Chondrocyte (in vitro differentiated cells): ENCODE results near the gene RHBDF2. TPM values are rescaled to one million over a fixed set of nuclear protein-coding genes. Genes with fewer than 3 reads are reported as not detected.

Experiments used
- DNase-seq: peaks from one replicate; pipeline ENCODE4 v3.0.0; 2021; ENCODE audit warnings: mixed read lengths, low spot score
- H3K27ac Mint-ChIP-seq: one replicate; pipeline ENCODE4 v1.8.0; 2021; ENCODE audit warnings: mild to moderate bottlenecking, moderate library complexity, mixed read lengths; ENCODE audit not compliant: unreplicated experiment
- H3K27me3 Mint-ChIP-seq: 2 replicates; pipeline ENCODE4 v1.8.0; 2021; ENCODE audit warnings: low read depth, mixed read lengths
- H3K36me3 Mint-ChIP-seq: 2 replicates; pipeline ENCODE4 v1.8.0; 2021; ENCODE audit warnings: low read depth, mixed read lengths
- H3K4me1 Mint-ChIP-seq: 2 replicates; pipeline ENCODE4 v1.8.0; 2021; ENCODE audit warnings: low read depth, mild to moderate bottlenecking, mixed read lengths
- H3K4me3 Mint-ChIP-seq: one replicate; pipeline ENCODE4 v1.8.0; 2021; ENCODE audit warnings: mild to moderate bottlenecking, moderate library complexity, mixed read lengths; ENCODE audit not compliant: unreplicated experiment
- H3K9me3 Mint-ChIP-seq: 2 replicates; pipeline ENCODE4 v1.8.0; 2021; ENCODE audit warnings: low read depth, mixed read lengths
- CTCF ChIP-seq: fragments of 200-600 bp; sonication (generic); IDR thresholded peaks from 2 replicates; pipeline ENCODE4 v1.5.0; 2021; ENCODE audit warnings: antibody characterized with exemption, mild to moderate bottlenecking, moderate library complexity
- total RNA-seq: library from RNA; stranded (reverse); gene quantifications from 3 replicates; pipeline ENCODE4 v1.2.1, GENCODE V29; 2021

Gene RHBDF2
- total RNA-seq, 1 donor from 2014 or later = 5.4 TPM

GRCh38 chr17:76462556-76463290 is 38.5 kb downstream of the RHBDF2 start:
- Mint-ChIP-seq H3K4me1 (peaks cover 3% of the 10 kb centered on the region), H3K4me3 (no peak overlapping the region), H3K9me3 (no peaks in the 10 kb centered on the region), H3K36me3 (no peaks in the 10 kb centered on the region), H3K27ac (no peak overlapping the region), H3K27me3 (no peaks in the 10 kb centered on the region)
- no peak for TF ChIP-seq CTCF
- no peak for DNase-seq

DNA sequence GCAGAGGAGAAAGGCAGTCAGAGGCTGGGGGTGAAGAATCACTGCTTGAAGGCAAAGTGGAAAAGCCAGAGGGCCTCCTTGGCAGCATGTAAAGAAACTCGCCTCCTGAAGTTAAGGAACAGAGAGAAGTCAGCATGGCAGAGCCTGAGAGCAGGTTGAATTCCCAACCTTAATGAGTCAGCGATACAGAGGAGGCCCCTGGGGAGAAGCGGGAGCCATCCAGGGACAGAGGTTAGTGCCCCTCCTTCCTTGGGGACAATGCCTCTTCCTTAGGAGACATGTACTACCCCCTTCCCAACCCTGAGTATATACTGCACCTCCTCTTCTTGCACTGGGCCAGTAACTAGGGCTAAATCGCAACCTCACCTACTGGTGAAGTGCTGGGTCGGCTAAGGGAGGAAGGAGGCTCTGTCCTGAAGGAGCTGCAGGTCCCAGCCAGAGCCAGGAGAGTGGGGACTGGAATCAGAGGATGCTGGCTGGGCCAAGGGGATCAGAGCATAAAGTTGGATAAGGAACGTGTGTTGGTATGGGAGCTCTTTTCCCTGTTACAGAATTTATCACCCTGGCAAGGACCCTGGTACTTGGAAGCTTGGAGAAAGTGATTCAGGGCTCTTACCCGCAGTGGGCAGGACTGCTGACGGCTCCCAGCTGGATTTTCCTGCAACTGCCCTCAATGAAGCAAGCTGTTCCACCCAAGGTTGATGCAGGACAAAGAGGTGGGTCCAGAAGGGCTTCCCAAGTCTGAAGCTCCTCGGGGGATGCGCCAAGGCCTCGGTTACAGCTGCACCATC is 39.3 kb downstream of the RHBDF2 start:
- H3K27ac Mint-ChIP-seq = no peak overlapping the region
- no peaks in the 10 kb centered on the region for H3K36me3 Mint-ChIP-seq
- no peak for TF ChIP-seq CTCF
- no peak overlapping the region for H3K4me3 Mint-ChIP-seq
- H3K4me1 Mint-ChIP-seq = peaks cover 3% of the 10 kb centered on the region
- no peaks in the 10 kb centered on the region for H3K9me3 Mint-ChIP-seq
- no peaks in the 10 kb centered on the region for H3K27me3 Mint-ChIP-seq
- no peak for DNase-seq

DNA sequence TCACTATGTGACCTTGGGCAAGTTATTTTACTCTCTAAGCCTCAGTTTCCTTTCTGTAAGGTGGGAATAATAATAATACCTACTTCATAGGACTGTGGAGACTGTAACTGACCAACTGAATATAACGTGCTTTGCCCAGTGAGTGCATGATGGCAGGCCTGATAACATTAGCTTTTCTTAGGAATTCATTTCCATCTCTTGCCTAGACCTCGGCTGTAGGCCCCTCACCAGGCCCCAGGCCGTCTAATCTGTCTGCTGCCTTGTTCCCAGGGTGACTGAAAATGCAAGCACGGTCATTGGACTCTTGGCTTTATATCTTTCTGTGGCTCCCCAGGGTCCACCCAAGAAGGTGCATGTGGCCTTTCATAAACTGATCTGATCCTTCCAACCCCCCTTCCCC is 41.5 kb downstream of the RHBDF2 start:
- no peak for TF ChIP-seq CTCF
- H3K4me1 Mint-ChIP-seq = no peaks in the 10 kb centered on the region
- no peak overlapping the region for H3K27ac Mint-ChIP-seq
- H3K27me3 Mint-ChIP-seq = no peaks in the 10 kb centered on the region
- H3K4me3 Mint-ChIP-seq = no peak overlapping the region
- no peaks in the 10 kb centered on the region for H3K9me3 Mint-ChIP-seq
- no peak for DNase-seq
- H3K36me3 Mint-ChIP-seq = no peaks in the 10 kb centered on the region

DNA sequence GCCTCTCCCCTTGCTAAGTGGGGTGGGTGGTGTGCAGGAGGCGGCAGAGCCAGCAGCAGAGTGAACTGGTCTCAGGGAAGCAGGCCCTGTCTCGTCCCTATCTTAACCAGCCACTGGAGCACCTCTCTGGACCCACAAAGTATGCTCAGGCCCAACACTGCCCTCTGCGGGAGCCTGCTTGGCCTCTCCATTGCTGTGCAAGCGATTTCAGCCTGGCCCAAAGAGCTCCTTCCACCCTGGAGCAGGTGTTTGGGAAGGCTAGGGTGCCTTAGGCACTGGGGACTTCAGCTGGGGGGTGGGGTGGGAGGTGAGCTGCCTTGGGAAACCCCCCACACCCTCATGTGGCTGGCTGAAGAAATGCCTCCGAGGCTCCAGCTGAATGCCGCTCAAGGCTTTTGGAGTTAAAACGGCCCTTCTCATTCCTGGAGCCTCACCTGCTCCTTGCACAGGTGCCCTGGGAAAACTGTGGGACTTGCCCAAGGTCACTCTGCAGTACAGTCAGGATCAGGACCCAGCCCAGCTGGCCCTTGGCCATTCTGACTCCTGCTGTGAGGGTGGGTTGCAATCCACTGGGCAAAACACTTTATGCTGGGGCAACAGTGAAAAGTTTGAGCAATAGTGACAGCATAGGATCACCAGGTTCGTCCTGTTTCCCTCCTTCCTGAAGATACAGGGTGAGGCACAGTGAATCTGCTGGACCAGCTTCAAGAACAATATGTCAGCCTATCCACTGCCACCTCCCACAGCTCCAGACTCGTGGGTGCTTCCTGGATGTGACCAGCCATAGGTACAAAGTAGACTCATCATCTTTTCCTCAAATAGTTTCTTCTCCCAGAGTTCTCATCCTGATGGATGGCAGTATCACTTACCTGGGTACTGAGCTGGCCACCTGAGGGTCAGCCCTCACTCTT is 42.4 kb downstream of the RHBDF2 start:
- DNase-seq = no peak
- Mint-ChIP-seq H3K4me1 (no peaks in the 10 kb centered on the region), H3K9me3 (no peaks in the 10 kb centered on the region), H3K36me3 (no peaks in the 10 kb centered on the region), H3K27ac (no peak overlapping the region), H3K27me3 (no peaks in the 10 kb centered on the region), H3K4me3 (no peak overlapping the region)
- peak; percentile 74 for TF ChIP-seq CTCF

DNA sequence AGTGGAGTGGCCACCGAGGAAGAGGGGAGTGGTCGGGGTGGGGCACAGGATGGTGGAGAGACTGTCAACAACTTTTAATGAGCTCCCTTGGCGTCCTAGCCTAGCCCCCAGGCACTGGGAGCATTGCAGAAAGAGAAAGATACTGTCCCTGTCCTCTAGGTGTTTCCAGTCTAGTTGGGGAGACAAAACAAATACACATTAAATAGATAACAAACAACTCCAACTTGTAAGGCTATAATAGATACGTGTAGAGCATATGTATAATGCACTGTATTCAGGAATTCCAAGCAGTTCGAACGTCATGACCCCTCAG is 47.8 kb downstream of the RHBDF2 start:
- TF ChIP-seq CTCF = peak; percentile 26
- peak overlapping the region; percentile 86 for H3K4me3 Mint-ChIP-seq
- DNase-seq = no peak
- no peaks in the 10 kb centered on the region for H3K27me3 Mint-ChIP-seq
- no peaks in the 10 kb centered on the region for H3K9me3 Mint-ChIP-seq
- H3K27ac Mint-ChIP-seq = peak overlapping the region; percentile 84
- no peaks in the 10 kb centered on the region for H3K36me3 Mint-ChIP-seq
- H3K4me1 Mint-ChIP-seq = peaks cover 31% of the 10 kb centered on the region
